Superior temporal gyrus (tissue), 1 donor: Measurements from ENCODE around the gene HIVEP2.

Source experiments
- DNase-seq: peaks from one replicate; pipeline ENCODE4 v3.0.0-alpha.2; 2016; ENCODE audit errors: extremely low spot score

HIVEP2 gene

DNA sequence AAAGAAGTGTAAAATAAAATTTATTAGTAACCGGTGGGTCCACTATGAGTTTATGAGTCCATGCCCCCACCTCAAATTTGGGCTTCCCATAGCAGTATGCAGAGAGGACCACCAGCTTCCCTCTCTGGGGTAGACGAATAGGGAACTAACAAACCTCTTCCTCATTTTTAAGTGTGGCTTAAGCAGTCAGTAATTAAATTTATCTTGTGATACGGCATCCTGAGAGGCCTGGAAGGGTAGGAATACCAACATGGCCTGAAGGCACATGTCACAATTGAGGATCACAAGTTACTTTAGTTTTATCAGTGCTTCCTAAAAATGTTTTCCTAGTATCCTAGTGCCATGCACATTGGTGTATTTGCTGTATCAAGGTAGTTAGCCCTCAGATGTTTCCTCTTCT is 239.9 kb downstream of the HIVEP2 start:
- no peak for DNase-seq

DNA sequence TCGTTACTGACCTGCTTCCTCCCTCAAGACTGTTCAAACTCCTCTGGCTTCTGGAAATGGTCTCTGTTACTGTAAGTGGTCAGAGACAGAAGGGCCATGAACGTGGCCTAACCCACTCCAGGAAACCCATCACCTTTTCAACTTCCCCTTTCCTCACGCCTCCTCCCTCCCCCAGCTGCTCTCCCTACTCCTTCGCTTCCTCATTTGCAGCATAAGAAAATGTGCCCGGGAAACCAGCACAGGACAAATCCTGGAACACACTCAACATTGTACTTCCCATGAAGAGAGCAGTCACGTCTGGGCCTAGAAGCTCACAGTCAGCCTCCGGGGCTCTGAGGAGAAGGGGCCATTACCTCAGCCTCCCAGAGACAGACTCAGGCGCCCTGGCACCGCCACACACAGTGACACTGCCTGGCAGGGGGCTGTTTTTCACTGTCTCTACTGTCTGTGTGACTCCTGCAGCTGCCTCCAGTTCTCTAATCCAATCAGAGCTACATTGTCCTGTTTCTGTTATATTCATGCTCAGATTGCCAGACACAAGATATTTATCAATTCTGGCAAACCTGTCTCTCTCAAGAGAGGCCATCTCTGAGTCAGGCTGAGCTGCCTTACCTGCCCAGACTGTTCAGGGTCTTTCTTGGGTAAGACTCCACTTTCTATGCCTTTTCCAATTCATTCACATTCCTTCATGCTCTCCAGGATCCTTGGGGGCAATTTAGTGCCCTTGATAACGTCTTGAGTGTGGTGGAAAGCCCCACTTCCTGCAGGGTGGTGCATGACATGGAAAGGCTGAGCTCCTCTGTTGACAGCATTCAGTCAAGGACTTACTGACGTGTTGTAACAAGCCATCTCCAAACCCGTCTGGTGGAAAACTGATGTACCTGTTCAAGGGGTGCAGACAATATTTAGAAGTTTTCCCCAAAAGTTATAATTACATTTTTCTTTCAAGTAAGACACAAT is 242.2 kb downstream of the HIVEP2 start:
- peak; percentile 53 for DNase-seq
